ENCODE measurements around the gene CRYAB.
A peak's percentile ranks its signal among the peaks of the same experiment; 100 is the strongest.
"Not testable (repeated sequence)": the region's sequence is repeated elsewhere in the genome, so short reads cannot be mapped to it uniquely, and the experiment has no call there.

Gene CRYAB

GRCh38 chr11:111910676-111911562 is 651 bp downstream of the CRYAB start:
- no peak for DNase-seq (ENCODE audit: insufficient read length, low spot score)
- no peak for FAIRE-seq

GRCh38 chr11:111909378-111909777 is 2.2 kb downstream of the CRYAB start:
- peak; percentile 76 for FAIRE-seq
- DNase-seq (ENCODE audit: insufficient read length, low spot score): no peak

GRCh38 chr11:111908639-111909305 is 2.8 kb downstream of the CRYAB start:
- peak; percentile 82 for FAIRE-seq
- no peak for DNase-seq (ENCODE audit: insufficient read length, low spot score)

- FAIRE-seq (peak; percentile 57), DNase-seq (ENCODE audit: insufficient read length, low spot score) (no peak)
Observed at GRCh38 chr11:111906680-111907079, 4.9 kb downstream of the CRYAB start.

GRCh38 chr11:111905411-111905810 is 6.2 kb downstream of the CRYAB start:
- FAIRE-seq (no peak), DNase-seq (ENCODE audit: insufficient read length, low spot score) (no peak)

- DNase-seq (ENCODE audit: insufficient read length, low spot score) (no peak), FAIRE-seq (no peak)
Observed at GRCh38 chr11:111886844-111887243, 24.7 kb downstream of the CRYAB start.

GRCh38 chr11:111886032-111886431 is 25.5 kb downstream of the CRYAB start:
- DNase-seq (ENCODE audit: insufficient read length, low spot score) (no peak), FAIRE-seq (no peak)

- not testable (repeated sequence) for DNase-seq (ENCODE audit: insufficient read length, low spot score); FAIRE-seq
Observed at GRCh38 chr11:111885053-111885452, 26.5 kb downstream of the CRYAB start.

GRCh38 chr11:111882202-111882601 is 29.4 kb downstream of the CRYAB start:
- peak; percentile 83 for FAIRE-seq

GRCh38 chr11:111879637-111879960 is 32.0 kb downstream of the CRYAB start:
- DNase-seq (ENCODE audit: insufficient read length, low spot score): no peak
- FAIRE-seq: no peak

More at GRCh38 chr11:111882202-111882601, 29.4 kb downstream of the CRYAB start:
- DNase-seq (ENCODE audit: insufficient read length, low spot score): no peak

- FAIRE-seq (peak; percentile 99), DNase-seq (ENCODE audit: insufficient read length, low spot score) (peak; percentile 99)
Observed at GRCh38 chr11:111878849-111879636, 32.5 kb downstream of the CRYAB start, which contains the start of the genes CFAP68 and FDXACB1. Gene CFAP68, plus strand, starts transcription at chr11:111879541. Its CDS starts 20 bp downstream, at chr11:111879561. Gene FDXACB1, minus strand, starts transcription at chr11:111879165. Its CDS starts 33 bp downstream, at chr11:111879132.

- DNase-seq (ENCODE audit: insufficient read length, low spot score) (no peak), FAIRE-seq (no peak)
Observed at GRCh38 chr11:111878385-111878848, 33.2 kb downstream of the CRYAB start.

- DNase-seq (ENCODE audit: insufficient read length, low spot score) (no peak), FAIRE-seq (peak; percentile 54)
Observed at GRCh38 chr11:111871693-111872161, 39.8 kb downstream of the CRYAB start.

- peak; percentile 93 for DNase-seq (ENCODE audit: insufficient read length, low spot score)
Observed at GRCh38 chr11:111870886-111871692, 40.5 kb downstream of the CRYAB start, which contains the start of gene ALG9. Gene ALG9, minus strand, starts transcription at chr11:111871581. Its CDS starts 99 bp downstream, at chr11:111871482.

GRCh38 chr11:111870522-111870885 is 41.1 kb downstream of the CRYAB start:
- no peak for FAIRE-seq
- DNase-seq (ENCODE audit: insufficient read length, low spot score): no peak

More at GRCh38 chr11:111870886-111871692, 40.5 kb downstream of the CRYAB start, which contains the start of gene ALG9:
- peak; percentile 98 for FAIRE-seq

- DNase-seq (ENCODE audit: insufficient read length, low spot score) (no peak), FAIRE-seq (no peak)
Observed at GRCh38 chr11:111870113-111870512, 41.5 kb downstream of the CRYAB start.

- FAIRE-seq (peak; percentile 80), DNase-seq (ENCODE audit: insufficient read length, low spot score) (no peak)
Observed at GRCh38 chr11:111860257-111860656, 51.3 kb downstream of the CRYAB start.
